ENCODE results near the gene BPGM.

Gene BPGM

DNA sequence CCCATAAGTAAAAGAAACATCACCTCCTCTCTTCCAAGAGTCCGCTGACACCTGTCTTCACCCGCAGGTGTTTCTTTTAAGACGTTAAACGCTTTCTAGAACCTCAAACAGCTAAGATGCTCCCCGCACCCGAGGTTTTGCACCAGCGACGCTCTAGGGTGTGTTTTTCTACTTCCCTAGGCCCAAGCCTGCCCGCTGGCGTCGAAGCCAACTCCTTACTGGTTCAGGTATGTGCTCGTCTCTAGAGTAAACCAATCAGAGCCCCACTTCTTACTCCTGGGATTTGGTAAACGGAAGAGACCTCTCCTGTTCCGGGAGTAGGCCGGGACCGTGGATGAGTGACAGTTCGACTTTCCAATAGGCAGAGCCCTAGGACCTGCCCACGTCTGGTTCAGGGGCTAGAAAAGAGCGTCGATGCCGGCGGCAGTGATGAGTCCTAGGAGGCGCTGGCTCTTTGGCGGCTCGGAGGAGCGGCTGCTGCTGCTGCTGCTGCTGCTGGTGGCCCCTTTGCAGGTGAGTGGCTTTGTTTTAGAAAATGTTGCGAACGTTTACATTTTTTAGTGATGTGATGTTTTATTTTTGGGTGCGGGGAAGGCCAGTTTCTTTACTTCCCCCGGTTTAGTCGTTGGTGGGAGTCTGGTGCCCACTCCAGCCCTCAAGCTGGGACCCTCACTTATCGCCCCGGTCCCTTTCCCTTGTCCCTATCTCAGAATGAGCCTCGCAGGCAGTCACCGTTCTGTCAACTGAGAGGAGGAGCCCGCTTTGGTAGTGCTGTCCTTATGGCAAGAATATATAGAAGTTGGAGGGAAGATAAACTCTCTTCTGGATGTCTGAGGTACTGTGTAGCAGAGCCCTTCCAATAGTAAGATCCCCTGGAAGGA lies at the start of gene BPGM:
Gene BPGM, plus strand, starts transcription at position 429 of the 881 bp plus-strand sequence. CDS start 14,655 bp downstream, outside the sequence.
- DNase-seq (ENCODE audit: low read depth, low spot score) = peak; percentile 100
- TF ChIP-seq, protein P1, sequence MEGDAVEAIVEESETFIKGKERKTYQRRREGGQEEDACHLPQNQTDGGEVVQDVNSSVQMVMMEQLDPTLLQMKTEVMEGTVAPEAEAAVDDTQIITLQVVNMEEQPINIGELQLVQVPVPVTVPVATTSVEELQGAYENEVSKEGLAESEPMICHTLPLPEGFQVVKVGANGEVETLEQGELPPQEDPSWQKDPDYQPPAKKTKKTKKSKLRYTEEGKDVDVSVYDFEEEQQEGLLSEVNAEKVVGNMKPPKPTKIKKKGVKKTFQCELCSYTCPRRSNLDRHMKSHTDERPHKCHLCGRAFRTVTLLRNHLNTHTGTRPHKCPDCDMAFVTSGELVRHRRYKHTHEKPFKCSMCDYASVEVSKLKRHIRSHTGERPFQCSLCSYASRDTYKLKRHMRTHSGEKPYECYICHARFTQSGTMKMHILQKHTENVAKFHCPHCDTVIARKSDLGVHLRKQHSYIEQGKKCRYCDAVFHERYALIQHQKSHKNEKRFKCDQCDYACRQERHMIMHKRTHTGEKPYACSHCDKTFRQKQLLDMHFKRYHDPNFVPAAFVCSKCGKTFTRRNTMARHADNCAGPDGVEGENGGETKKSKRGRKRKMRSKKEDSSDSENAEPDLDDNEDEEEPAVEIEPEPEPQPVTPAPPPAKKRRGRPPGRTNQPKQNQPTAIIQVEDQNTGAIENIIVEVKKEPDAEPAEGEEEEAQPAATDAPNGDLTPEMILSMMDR (IDR thresholded peaks at IDR 0.05; ENCODE audit: insufficient read depth, low read length, missing control alignments) = peak; percentile 54
- ChIA-PET CTCF (interaction anchor here (0.8 to 11.7 kb wide), 10 partner anchors 10 to 214 kb away, joined by 3 to 130 read pairs (median 6); no protein-coding TSS in a partner anchor), POLR2A (interaction anchor here (0.6 to 2.1 kb wide), 11 partner anchors 11 to 1046 kb away, joined by 3 to 11 read pairs (median 6); no protein-coding TSS in a partner anchor)
- peak within 1 kb of the TSS; percentile 83 for H3K4me3 ChIP-seq (ENCODE audit: low read depth, low read length)

DNA sequence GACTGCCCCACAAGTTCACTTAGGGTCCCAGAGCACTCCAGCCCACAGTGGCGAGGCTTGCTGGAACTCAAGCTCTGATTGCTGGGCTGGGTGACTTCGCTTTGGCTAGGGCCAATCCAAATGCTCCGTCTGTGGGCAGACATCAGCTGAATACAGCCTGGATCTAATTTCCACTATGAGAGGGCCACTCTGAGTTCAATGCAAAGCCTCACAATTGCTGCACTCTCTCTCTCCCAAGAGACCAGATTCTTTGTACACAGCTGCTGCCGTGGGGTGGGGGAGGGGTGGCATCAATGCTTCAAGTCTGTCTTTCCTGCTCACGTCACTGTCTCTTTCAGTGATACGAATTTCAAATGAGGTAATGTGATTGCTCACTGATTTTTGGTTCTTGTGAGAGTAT lies 47.3 kb upstream of the BPGM start:
- TF ChIP-seq, protein P1 (IDR thresholded peaks at IDR 0.05; ENCODE audit: insufficient read depth, low read length, missing control alignments) = no peak
- no peak overlapping the region for H3K4me3 ChIP-seq (ENCODE audit: low read depth, low read length)
- CTCF ChIA-PET = interaction anchor here (1.0 to 5.7 kb wide), 8 partner anchors 8 to 169 kb away, joined by 3 to 39 read pairs (median 4); partner anchors contain the start of gene AKR1B15
- no peak for DNase-seq (ENCODE audit: low read depth, low spot score)
- POLR2A ChIA-PET = no interaction called here

DNA sequence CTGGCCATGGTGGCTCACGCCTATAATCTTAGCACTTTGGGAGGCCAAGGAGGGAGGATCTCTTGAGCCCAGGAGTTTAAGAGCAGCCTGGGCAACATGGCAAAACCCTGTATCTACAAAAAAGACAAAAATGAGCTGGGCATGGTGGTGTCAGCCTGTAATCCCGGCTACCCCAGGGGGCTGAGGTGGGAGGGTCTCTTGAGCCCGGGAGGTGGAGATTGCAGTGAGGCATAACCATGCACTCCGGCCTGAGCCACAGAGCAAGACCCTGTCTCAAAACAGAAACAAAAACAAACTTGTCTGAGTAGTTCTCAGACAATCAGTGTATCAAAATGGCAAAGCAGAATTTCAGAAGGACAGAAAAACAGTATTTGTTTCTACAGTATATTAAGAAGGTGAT lies 45.2 kb upstream of the BPGM start:
- ChIA-PET POLR2A (no interaction called here), CTCF (interaction anchor here (0.6 to 3.6 kb wide), 6 partner anchors 11 to 169 kb away, joined by 3 to 38 read pairs (median 14); no protein-coding TSS in a partner anchor)
- H3K4me3 ChIP-seq (ENCODE audit: low read depth, low read length) = no peak overlapping the region
- TF ChIP-seq, protein P1 (IDR thresholded peaks at IDR 0.05; ENCODE audit: insufficient read depth, low read length, missing control alignments) = no peak
- DNase-seq (ENCODE audit: low read depth, low spot score) = no peak

DNA sequence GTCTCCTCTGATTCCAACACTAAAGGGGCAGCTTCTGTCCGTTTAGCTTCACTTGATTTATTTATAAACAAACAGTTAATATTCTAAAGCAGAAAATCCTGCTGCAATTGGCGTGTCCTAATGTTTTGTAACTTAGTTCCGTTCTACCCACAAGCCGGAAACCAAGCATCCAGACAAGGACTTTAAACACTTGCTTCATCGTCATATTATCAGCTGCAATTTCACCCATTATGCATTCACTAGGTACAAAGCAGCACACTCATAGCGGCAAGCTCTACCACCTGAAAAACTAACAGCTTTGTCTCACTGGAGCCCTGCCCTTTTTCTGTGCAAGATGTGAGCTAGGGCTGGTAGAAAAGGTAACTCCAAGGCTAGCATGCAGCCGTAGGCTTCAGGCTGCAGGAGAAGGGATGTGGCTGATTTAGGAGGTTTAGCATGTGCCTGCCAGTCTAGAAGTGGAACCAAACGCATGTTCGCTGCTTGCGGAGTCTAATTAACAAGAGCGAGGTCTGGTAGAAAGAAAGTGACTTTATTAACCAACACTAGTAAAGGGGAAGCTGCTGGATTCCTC lies 43.7 kb upstream of the BPGM start:
- POLR2A ChIA-PET = interaction anchor here (0.7 kb wide), 1 partner anchor 8 kb away, joined by 3 read pairs; no protein-coding TSS in a partner anchor
- no peak overlapping the region for H3K4me3 ChIP-seq (ENCODE audit: low read depth, low read length)
- TF ChIP-seq, protein P1 (IDR thresholded peaks at IDR 0.05; ENCODE audit: insufficient read depth, low read length, missing control alignments) = no peak
- CTCF ChIA-PET = interaction anchor here (0.8 to 3.6 kb wide), 9 partner anchors 10 to 170 kb away, joined by 3 to 38 read pairs (median 5); no protein-coding TSS in a partner anchor
- no peak for DNase-seq (ENCODE audit: low read depth, low spot score)

DNA sequence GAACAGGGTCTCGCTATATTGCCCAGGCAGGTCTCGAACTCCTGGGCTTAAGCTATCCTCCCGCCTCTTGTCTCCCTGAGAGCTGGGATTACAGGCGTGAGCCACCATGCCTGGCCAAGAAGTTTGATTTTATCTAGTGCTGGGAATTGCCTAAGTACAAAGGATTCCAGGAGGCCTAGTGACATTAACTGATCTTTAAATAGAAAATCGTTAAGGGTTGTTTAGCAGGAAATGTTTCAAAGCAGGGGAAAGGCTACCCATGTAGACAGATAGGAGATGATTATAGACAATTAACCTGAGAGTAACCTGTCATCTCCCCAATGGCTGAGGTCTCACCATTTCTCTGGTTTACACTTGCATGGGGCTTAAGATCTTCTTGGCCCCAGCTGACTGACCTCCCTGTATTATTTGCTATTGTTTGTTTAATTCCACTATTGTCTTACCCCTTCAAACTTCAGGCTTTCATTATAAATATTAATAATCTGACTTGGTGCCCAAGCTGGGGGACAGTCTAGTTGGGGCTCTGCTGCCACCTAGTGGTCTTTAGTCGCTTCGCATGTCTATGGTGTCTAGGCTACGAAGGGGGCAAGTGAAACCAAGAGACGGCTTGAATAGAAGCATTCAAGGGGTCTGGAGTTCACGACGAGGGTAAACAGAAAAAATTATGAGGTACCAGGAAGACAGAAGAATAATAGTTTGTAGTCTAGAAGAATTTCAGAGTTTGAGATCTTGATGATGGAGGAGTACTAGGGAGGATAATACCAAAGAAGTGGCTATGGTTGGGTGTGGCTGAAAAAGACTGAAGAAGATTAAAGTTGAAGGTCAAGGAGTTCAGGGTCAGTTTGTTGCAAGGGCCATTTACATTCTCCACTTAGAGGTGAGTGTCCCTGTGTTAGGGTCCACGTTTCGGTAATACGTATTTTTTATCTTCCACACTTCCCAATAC lies 40.4 kb upstream of the BPGM start:
- ChIA-PET CTCF (interaction anchor here (0.7 to 9.6 kb wide), 27 partner anchors 8 to 178 kb away, joined by 3 to 155 read pairs (median 6); partner anchors contain the start of genes AKR1B10 and AKR1B15), POLR2A (no interaction called here)
- DNase-seq (ENCODE audit: low read depth, low spot score) = no peak
- H3K4me3 ChIP-seq (ENCODE audit: low read depth, low read length) = peak overlapping the region; percentile 6; the same call in 1 of the 2 replicates
- TF ChIP-seq, protein P1 (IDR thresholded peaks at IDR 0.05; ENCODE audit: insufficient read depth, low read length, missing control alignments) = peak; percentile 77
